Body of pancreas (tissue), 4 donors: ENCODE measurements around the gene LSMEM2. TPM values are rescaled to one million over a fixed set of nuclear protein-coding genes. Genes with fewer than 3 reads are reported as not detected.
"Not testable (repeated sequence)": the region's sequence is repeated elsewhere in the genome, so short reads cannot be mapped to it uniquely, and the experiment has no call there.

Experiments used
- ATAC-seq: fragments of 150-250 bp; one replicate; pipeline ENCODE4 v1.9.1; 2016
- DNase-seq, 4 donors: peaks; one replicate each; pipeline ENCODE4 v3.0.0-alpha.2; 2019
- H3K27ac ChIP-seq, 4 donors: fragments of 200-600 bp; sonication (generic); 1 replicate in 3 of 4; 2 replicates in 1 of 4; pipeline versions ENCODE4 v1.5.1 to v1.6.1; 2016 to 2019; ENCODE audit warnings: mild to moderate bottlenecking in 1 of 4, mixed read lengths in 1 of 4, moderate library complexity in 1 of 4
- H3K27me3 ChIP-seq, 2 donors: fragments of 200-600 bp; sonication (generic); one replicate each; pipeline ENCODE4 v1.6.0; 2016; ENCODE audit warnings: mild to moderate bottlenecking in 1 of 2
- H3K36me3 ChIP-seq, 2 donors: fragments of 200-600 bp; sonication (generic); replicated peaks in 1 of 2; 2 replicates each; pipeline ENCODE4 v1.5.1; 2016; ENCODE audit warnings: low read depth in 2 of 2; ENCODE audit not compliant: insufficient read depth in 1 of 2
- H3K4me1 ChIP-seq: fragments of 200-600 bp; sonication (generic); one replicate; pipeline ENCODE4 v1.6.0; 2016
- H3K4me3 ChIP-seq, 2 donors: fragments of 200-600 bp; sonication (generic); 1 replicate in 1 of 2; 2 replicates in 1 of 2; pipeline ENCODE4 v1.5.1; 2016 to 2019
- H3K9me3 ChIP-seq, 3 donors: fragments of 200-600 bp; sonication (generic); 1 replicate in 2 of 3; 2 replicates in 1 of 3; pipeline ENCODE4 v1.5.1; 2016
- CTCF ChIP-seq, 7 experiments: fragments of 450-650 bp in 4 of 7; fragments of 200-600 bp in 3 of 7; sonication (generic) in 3 of 7; IDR thresholded peaks; one replicate each; pipeline ENCODE4 v1.5.1; 2016 to 2019; ENCODE audit warnings: antibody characterized with exemption in 7 of 7
- POLR2A ChIP-seq, 3 donors: fragments of 450-650 bp; IDR thresholded peaks; one replicate each; pipeline ENCODE4 v1.6.1; 2016; ENCODE audit warnings: antibody characterized with exemption in 3 of 3, mild to moderate bottlenecking in 2 of 3
- WGBS, 2 donors: methylation state at CpG; one replicate each; pipeline ENCODE4 v1.1.5; 2017; 5-methylcytosine and 5-hydroxymethylcytosine counted together
- intact Hi-C: fragments of 100-400 bp; cut with DNase I; formaldehyde crosslinking; loops from one replicate; pipeline ENCODE4 v1.15.1; 2023
- total RNA-seq, 2 donors: library from RNA; depleted of rRNA; stranded (reverse); fragments of >200 nt; gene quantifications; one replicate each; pipeline ENCODE4 v1.1.0, GENCODE V29; 2016

LSMEM2 gene
- total RNA-seq, 2 donors from 2014 or later = not detected

DNA sequence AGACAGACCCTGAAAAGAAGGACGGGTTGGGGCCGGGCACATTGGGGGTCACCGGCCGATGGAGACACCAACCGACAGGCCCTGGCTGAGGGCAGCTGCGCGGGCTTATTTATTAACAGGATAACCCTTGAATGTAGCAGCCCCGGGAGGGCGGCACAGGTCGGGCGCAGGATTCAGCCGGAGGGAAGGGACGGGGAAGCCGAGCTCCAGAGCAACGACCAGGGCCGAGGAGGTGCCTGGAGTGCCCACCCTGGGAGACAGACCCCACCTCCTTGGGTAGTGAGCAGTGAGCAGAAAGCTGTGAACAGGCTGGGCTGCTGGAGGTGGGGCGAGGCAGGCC lies 2.2 kb upstream of the LSMEM2 start:
- Histone ChIP-seq H3K9me3 (no peaks in the 10 kb centered on the region), H3K27me3 (no peaks in the 10 kb centered on the region), H3K4me3 (no peak overlapping the region), H3K27ac (no peak overlapping the region), H3K4me1 (peaks cover 27% of the 10 kb centered on the region), H3K36me3 (no peaks in the 10 kb centered on the region)
- intact Hi-C loops = loop anchor here (10.0 kb wide), 1 partner anchor 82 kb away; the partner anchor contains the start of gene GNAT1
- no peak for DNase-seq
- whole genome bisulfite sequencing, 2 donors = 83 to 89% methylated on average over 13 to 17 of the region's 17 CpGs
- TF ChIP-seq POLR2A (IDR thresholded peaks at IDR 0.05) (no peak), CTCF (IDR thresholded peaks at IDR 0.05) (no peak)
- no peak for ATAC-seq

GRCh38 chr3:50278123-50278879 lies 586 bp upstream of the LSMEM2 start:
- no peaks in the 10 kb centered on the region for H3K27me3 ChIP-seq
- no peaks in the 10 kb centered on the region for H3K36me3 ChIP-seq
- H3K4me1 ChIP-seq = peaks cover 13% of the 10 kb centered on the region
- ATAC-seq = no peak
- H3K4me3 ChIP-seq = no peak overlapping the region
- TF ChIP-seq POLR2A (IDR thresholded peaks at IDR 0.05) (no peak), CTCF (IDR thresholded peaks at IDR 0.05) (no peak)
- no peaks in the 10 kb centered on the region for H3K9me3 ChIP-seq
- no peak overlapping the region for H3K27ac ChIP-seq
- intact Hi-C loops = loop anchor here (10.0 kb wide), 1 partner anchor 84 kb away; the partner anchor contains the start of gene GNAT1
- DNase-seq = no peak
- 79 to 92% methylated on average over 2 to 4 of the region's 4 CpGs for whole genome bisulfite sequencing, 2 donors

DNA sequence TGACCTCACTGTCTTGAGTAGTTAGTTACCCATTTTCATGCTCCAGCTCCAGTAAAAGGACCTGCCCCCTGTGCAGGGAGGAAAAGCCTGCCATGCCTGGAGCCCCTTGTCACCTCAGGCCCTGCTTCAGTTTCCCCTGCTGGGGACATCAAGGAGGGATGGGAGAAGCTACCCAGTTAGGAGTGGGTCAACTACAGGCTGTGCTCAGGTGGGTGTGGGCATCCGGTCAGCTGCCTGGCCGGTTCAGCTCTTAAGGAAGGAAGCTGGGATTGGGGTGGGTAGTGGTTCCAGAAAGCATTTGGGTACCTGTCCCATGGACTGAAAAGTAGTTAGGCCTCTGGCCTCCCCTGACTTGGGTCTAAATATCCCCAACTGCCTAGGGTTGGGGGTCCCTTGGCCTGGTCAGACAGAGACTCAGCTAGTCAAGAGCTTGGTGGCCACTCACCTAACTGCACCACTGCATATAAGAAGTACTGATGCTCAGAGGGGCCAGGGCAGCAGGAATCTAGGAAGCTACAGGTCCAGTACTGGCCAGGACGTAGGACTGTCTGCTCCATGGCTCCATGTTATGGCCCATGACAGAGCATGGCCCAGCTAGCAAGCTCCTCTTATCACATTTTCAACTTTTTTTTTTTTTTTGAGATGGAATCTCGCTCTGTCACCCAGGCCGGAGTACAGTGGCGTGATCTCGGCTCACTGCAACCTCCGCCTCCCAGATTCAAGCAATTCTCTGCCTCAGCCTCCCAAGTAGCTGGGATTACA lies 549 bp downstream of the LSMEM2 start:
- peaks cover 2% of the 10 kb centered on the region for H3K4me1 ChIP-seq
- 85 to 93% methylated on average over 8 of the region's 8 CpGs for WGBS, 2 donors
- TF ChIP-seq CTCF (IDR thresholded peaks at IDR 0.05) (no peak), POLR2A (IDR thresholded peaks at IDR 0.05) (no peak)
- H3K27ac ChIP-seq = no peak overlapping the region
- ATAC-seq (no peak), DNase-seq (no peak)
- no peaks in the 10 kb centered on the region for H3K36me3 ChIP-seq
- H3K4me3 ChIP-seq = no peak overlapping the region
- intact Hi-C loops = loop anchor here (10.0 kb wide), 1 partner anchor 85 kb away; the partner anchor contains the start of gene GNAT1
- no peaks in the 10 kb centered on the region for H3K9me3 ChIP-seq
- no peaks in the 10 kb centered on the region for H3K27me3 ChIP-seq

DNA sequence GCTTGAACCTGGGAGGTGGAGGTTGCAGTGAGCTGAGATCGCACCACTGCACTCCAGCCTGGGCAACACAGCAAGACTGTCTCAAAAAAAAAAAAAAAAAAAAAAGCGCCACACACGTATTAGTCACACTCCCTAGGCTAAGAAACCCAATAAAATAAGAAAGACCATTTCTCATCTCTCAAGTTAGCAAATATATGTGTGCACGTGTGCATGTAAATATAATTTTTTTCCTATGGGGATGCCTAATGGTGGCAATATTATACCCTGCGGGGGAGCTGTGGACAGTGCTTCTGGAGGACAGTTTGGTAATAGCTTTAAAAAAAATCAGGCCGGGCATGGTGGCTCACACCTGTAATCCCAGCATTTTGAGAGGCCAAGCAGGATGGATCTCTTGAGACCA lies 5.2 kb downstream of the LSMEM2 start:
- H3K9me3 ChIP-seq, intact Hi-C loops, H3K27me3 ChIP-seq, H3K4me3 ChIP-seq, H3K27ac ChIP-seq, ATAC-seq, H3K4me1 ChIP-seq, DNase-seq: not testable (repeated sequence)
- H3K36me3 ChIP-seq = peaks cover 0 to 10% of the 10 kb centered on the region in 2 donors
- WGBS, 2 donors = 90 to 92% methylated on average over 6 of the region's 6 CpGs
